ENCODE data around the gene PRKG1. TPM values are rescaled to one million over a fixed set of nuclear protein-coding genes. Genes with fewer than 3 reads are reported as not detected.
A peak's percentile ranks its signal among the peaks of the same experiment; 100 is the strongest.
"Not testable (repeated sequence)": the region's sequence is repeated elsewhere in the genome, so short reads cannot be mapped to it uniquely, and the experiment has no call there.

The PRKG1 gene
- total and polyA plus RNA-seq, 4 donors: 6.8 to 38.1 (median 15.4) TPM

GRCh38 chr10:51683031-51683691 is 608.9 kb downstream of the PRKG1 start:
- 80% methylated on average over 3 of the region's 4 CpGs for WGBS (ENCODE audit: insufficient coverage)
- Histone ChIP-seq H3K4me3 (ENCODE audit: low read depth, low read length) (no peak overlapping the region), H3K9me3 (ENCODE audit: control insufficient read depth, insufficient read depth, low read length) (no peaks in the 10 kb centered on the region), H3K36me3 (ENCODE audit: control insufficient read depth, insufficient read depth, low read length) (no peaks in the 10 kb centered on the region), H3K27me3 (ENCODE audit: control insufficient read depth, insufficient read depth, low read length) (no peaks in the 10 kb centered on the region), H3K4me1 (ENCODE audit: control insufficient read depth, insufficient read depth, low read length) (no peaks in the 10 kb centered on the region), H3K27ac (ENCODE audit: low read depth, low read length) (no peak overlapping the region)
- DNase-seq (ENCODE audit: low read depth in 4 of 6, low spot score in 6 of 6): no peak

DNA sequence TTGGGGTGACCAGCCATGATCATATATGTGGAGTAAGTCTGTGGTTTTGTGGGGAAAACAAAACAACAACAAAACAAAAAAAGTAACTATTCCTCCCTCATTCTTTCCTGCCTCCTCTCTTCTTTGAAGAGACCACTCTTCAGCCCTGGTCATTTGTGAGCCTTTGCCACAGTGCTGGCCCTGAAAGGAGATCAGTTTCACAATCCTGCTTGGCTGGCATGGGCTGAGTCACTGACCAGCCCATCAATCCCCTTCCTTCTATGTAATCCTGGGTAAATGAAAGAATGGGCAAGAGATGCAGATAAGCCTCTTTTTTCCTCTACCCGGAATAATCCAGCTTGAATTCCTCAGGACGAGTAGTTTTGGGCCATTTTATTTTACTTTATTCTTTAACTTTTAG is 611.5 kb downstream of the PRKG1 start:
- H3K27ac ChIP-seq (ENCODE audit: low read depth, low read length): no peak overlapping the region
- no CpG with 5 or more reads among the region's 2 CpGs for WGBS (ENCODE audit: insufficient coverage)
- H3K4me1 ChIP-seq (ENCODE audit: control insufficient read depth, insufficient read depth, low read length): no peaks in the 10 kb centered on the region

GRCh38 chr10:51687296-51687695 is 613.0 kb downstream of the PRKG1 start:
- H3K4me3 ChIP-seq (ENCODE audit: low read depth, low read length): no peak overlapping the region
- no peak overlapping the region for H3K27ac ChIP-seq (ENCODE audit: low read depth, low read length)
- DNase-seq (ENCODE audit: low read depth in 4 of 6, low spot score in 6 of 6): no peak
- no peaks in the 10 kb centered on the region for H3K9me3 ChIP-seq (ENCODE audit: control insufficient read depth, insufficient read depth, low read length)
- no peaks in the 10 kb centered on the region for H3K27me3 ChIP-seq (ENCODE audit: control insufficient read depth, insufficient read depth, low read length)
- H3K4me1 ChIP-seq (ENCODE audit: control insufficient read depth, insufficient read depth, low read length): no peaks in the 10 kb centered on the region
- no CpG with 5 or more reads among the region's 1 CpG for WGBS (ENCODE audit: insufficient coverage)
- no peaks in the 10 kb centered on the region for H3K36me3 ChIP-seq (ENCODE audit: control insufficient read depth, insufficient read depth, low read length)

More for the DNA sequence above, 611.5 kb downstream of the PRKG1 start:
- Histone ChIP-seq H3K4me3 (ENCODE audit: low read depth, low read length) (no peak overlapping the region), H3K9me3 (ENCODE audit: control insufficient read depth, insufficient read depth, low read length) (no peaks in the 10 kb centered on the region), H3K27me3 (ENCODE audit: control insufficient read depth, insufficient read depth, low read length) (no peaks in the 10 kb centered on the region), H3K36me3 (ENCODE audit: control insufficient read depth, insufficient read depth, low read length) (no peaks in the 10 kb centered on the region)
- no peak for DNase-seq (ENCODE audit: low read depth in 4 of 6, low spot score in 6 of 6)

DNA sequence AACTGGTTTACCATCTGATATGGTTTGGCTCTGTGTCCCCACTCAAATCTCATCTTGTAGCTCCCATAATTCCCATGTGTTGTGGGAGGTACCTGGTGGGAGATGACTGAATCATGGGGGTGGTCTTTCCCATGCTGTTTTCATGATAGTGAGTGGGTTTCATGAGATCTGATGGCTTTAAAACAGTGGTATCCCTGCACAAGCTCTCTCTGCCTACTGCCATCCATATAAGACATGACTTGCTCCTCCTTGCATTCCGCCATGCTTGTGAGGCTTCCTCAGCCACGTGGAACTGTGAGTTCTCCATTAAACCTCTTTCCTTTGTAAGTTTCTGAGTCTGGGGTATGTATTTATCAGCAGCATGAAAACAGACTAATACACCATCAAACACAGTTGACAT is 614.5 kb downstream of the PRKG1 start:
- WGBS (ENCODE audit: insufficient coverage): no CpG with 5 or more reads among the region's 2 CpGs
- not testable (repeated sequence) for H3K27me3 ChIP-seq (ENCODE audit: control insufficient read depth, insufficient read depth, low read length); H3K36me3 ChIP-seq (ENCODE audit: control insufficient read depth, insufficient read depth, low read length); H3K4me1 ChIP-seq (ENCODE audit: control insufficient read depth, insufficient read depth, low read length); H3K27ac ChIP-seq (ENCODE audit: low read depth, low read length); H3K4me3 ChIP-seq (ENCODE audit: low read depth, low read length); H3K9me3 ChIP-seq (ENCODE audit: control insufficient read depth, insufficient read depth, low read length); DNase-seq (ENCODE audit: low read depth in 4 of 6, low spot score in 6 of 6)

DNA sequence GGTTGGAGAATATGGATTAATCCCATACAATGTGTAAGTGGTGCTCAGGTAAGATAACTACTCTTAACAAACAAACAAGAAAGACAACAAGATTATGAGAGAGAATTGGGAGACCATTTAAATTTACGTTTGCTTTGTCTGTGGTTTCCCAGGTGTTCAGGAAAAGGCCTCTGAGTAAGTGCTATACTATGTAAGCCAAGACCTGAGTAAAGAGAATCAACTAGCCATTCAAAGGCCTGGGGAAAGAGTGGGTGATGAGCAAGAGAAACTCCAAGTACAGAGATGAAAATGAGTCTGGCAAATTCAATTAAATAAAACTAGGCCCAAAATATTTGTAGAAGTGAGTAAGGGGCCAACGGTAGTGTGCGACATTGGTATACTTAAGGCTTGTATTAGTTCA is 615.2 kb downstream of the PRKG1 start:
- H3K27ac ChIP-seq (ENCODE audit: low read depth, low read length): no peak overlapping the region
- no peak overlapping the region for H3K4me3 ChIP-seq (ENCODE audit: low read depth, low read length)
- H3K27me3 ChIP-seq (ENCODE audit: control insufficient read depth, insufficient read depth, low read length): no peaks in the 10 kb centered on the region
- DNase-seq (ENCODE audit: low read depth in 4 of 6, low spot score in 6 of 6): no peak
- no peaks in the 10 kb centered on the region for H3K4me1 ChIP-seq (ENCODE audit: control insufficient read depth, insufficient read depth, low read length)
- H3K9me3 ChIP-seq (ENCODE audit: control insufficient read depth, insufficient read depth, low read length): no peaks in the 10 kb centered on the region
- H3K36me3 ChIP-seq (ENCODE audit: control insufficient read depth, insufficient read depth, low read length): no peaks in the 10 kb centered on the region
- 100% methylated on average over 3 of the region's 3 CpGs for WGBS (ENCODE audit: insufficient coverage)

GRCh38 chr10:51691135-51691534 is 616.8 kb downstream of the PRKG1 start:
- DNase-seq (ENCODE audit: low read depth in 4 of 6, low spot score in 6 of 6): no peak
- WGBS (ENCODE audit: insufficient coverage): 76% methylated on average over 3 of the region's 4 CpGs
- Histone ChIP-seq H3K9me3 (ENCODE audit: control insufficient read depth, insufficient read depth, low read length) (no peaks in the 10 kb centered on the region), H3K4me3 (ENCODE audit: low read depth, low read length) (no peak overlapping the region), H3K27me3 (ENCODE audit: control insufficient read depth, insufficient read depth, low read length) (no peaks in the 10 kb centered on the region), H3K36me3 (ENCODE audit: control insufficient read depth, insufficient read depth, low read length) (no peaks in the 10 kb centered on the region), H3K27ac (ENCODE audit: low read depth, low read length) (no peak overlapping the region), H3K4me1 (ENCODE audit: control insufficient read depth, insufficient read depth, low read length) (no peaks in the 10 kb centered on the region)

GRCh38 chr10:51694086-51694768 is 619.9 kb downstream of the PRKG1 start:
- H3K27ac ChIP-seq (ENCODE audit: low read depth, low read length): no peak overlapping the region

GRCh38 chr10:51696251-51696650 is 622.0 kb downstream of the PRKG1 start:
- Histone ChIP-seq H3K27ac (ENCODE audit: low read depth, low read length) (no peak overlapping the region), H3K4me1 (ENCODE audit: control insufficient read depth, insufficient read depth, low read length) (peaks cover 15% of the 10 kb centered on the region), H3K9me3 (ENCODE audit: control insufficient read depth, insufficient read depth, low read length) (no peaks in the 10 kb centered on the region), H3K4me3 (ENCODE audit: low read depth, low read length) (no peak overlapping the region), H3K27me3 (ENCODE audit: control insufficient read depth, insufficient read depth, low read length) (no peaks in the 10 kb centered on the region), H3K36me3 (ENCODE audit: control insufficient read depth, insufficient read depth, low read length) (peaks cover 15% of the 10 kb centered on the region)
- WGBS (ENCODE audit: insufficient coverage): no CpG with 5 or more reads among the region's 1 CpG
- DNase-seq (ENCODE audit: low read depth in 4 of 6, low spot score in 6 of 6): no peak

More at GRCh38 chr10:51694086-51694768, 619.9 kb downstream of the PRKG1 start:
- Histone ChIP-seq H3K27me3 (ENCODE audit: control insufficient read depth, insufficient read depth, low read length) (no peaks in the 10 kb centered on the region), H3K4me1 (ENCODE audit: control insufficient read depth, insufficient read depth, low read length) (peaks cover 15% of the 10 kb centered on the region), H3K4me3 (ENCODE audit: low read depth, low read length) (no peak overlapping the region), H3K36me3 (ENCODE audit: control insufficient read depth, insufficient read depth, low read length) (peaks cover 15% of the 10 kb centered on the region), H3K9me3 (ENCODE audit: control insufficient read depth, insufficient read depth, low read length) (no peaks in the 10 kb centered on the region)
- peak in 1 of 6 donors; percentile 67 for DNase-seq (ENCODE audit: low read depth in 4 of 6, low spot score in 6 of 6)
- no CpG with 5 or more reads among the region's 5 CpGs for WGBS (ENCODE audit: insufficient coverage)

DNA sequence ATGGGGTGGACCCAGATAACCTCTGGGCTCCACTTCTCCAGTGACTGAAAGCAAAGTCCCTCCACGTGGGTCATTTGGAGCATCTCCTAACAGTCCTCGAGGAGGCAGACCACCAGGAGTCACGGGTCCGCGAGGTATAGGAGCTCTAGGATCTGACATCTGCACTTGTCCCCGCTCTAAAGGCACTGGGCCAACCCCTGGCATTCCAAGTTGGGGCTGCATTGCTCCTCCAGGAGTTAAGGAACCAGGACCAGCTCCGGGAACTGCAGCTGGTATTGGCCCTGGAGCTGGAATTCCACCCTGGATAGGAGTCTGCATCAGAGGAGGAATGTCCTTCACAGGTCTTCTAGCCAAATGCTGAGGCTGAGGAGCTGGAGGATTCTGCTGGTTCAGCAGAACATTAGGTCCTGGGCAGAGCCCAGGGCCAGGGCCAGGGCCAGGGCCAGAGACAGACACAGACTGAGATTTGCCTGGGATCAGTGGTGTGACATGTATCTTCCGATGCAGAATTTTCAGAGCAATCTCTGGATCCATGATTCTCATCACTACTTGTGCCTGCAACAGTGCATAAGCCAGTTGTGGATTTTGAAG is 624.3 kb downstream of the PRKG1 start:
- Histone ChIP-seq H3K36me3 (ENCODE audit: control insufficient read depth, insufficient read depth, low read length) (peaks cover 15% of the 10 kb centered on the region), H3K27ac (ENCODE audit: low read depth, low read length) (no peak overlapping the region), H3K4me3 (ENCODE audit: low read depth, low read length) (peak overlapping the region; percentile 90), H3K4me1 (ENCODE audit: control insufficient read depth, insufficient read depth, low read length) (peaks cover 15% of the 10 kb centered on the region), H3K9me3 (ENCODE audit: control insufficient read depth, insufficient read depth, low read length) (no peaks in the 10 kb centered on the region), H3K27me3 (ENCODE audit: control insufficient read depth, insufficient read depth, low read length) (no peaks in the 10 kb centered on the region)
- WGBS (ENCODE audit: insufficient coverage): 85% methylated on average over 8 of the region's 8 CpGs
- DNase-seq (ENCODE audit: low read depth in 4 of 6, low spot score in 6 of 6): no peak

DNA sequence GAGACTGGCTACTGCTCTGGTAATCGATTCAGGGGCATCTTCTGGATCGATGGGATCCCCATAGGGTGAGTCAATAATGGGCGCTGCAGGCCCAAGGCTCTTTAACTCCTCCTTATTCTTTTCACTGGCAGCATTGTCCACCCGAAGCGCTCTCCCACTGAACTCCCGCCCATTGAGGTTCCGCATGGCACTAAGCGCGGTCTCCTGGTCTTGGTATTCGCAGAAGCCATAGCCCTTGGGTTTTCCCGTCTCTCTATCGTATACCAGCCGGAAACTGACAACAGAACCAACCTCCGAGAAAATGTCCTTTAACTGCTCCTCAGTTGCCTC is 624.8 kb downstream of the PRKG1 start:
- peak overlapping the region; percentile 90 for H3K4me3 ChIP-seq (ENCODE audit: low read depth, low read length)
- 0% methylated on average over 14 of the region's 14 CpGs for WGBS (ENCODE audit: insufficient coverage)
- peak overlapping the region; percentile 99 for H3K27ac ChIP-seq (ENCODE audit: low read depth, low read length)
- peaks cover 15% of the 10 kb centered on the region for H3K36me3 ChIP-seq (ENCODE audit: control insufficient read depth, insufficient read depth, low read length)
- no peaks in the 10 kb centered on the region for H3K27me3 ChIP-seq (ENCODE audit: control insufficient read depth, insufficient read depth, low read length)
- peaks cover 15% of the 10 kb centered on the region for H3K4me1 ChIP-seq (ENCODE audit: control insufficient read depth, insufficient read depth, low read length)
- no peak for DNase-seq (ENCODE audit: low read depth in 4 of 6, low spot score in 6 of 6)
- no peaks in the 10 kb centered on the region for H3K9me3 ChIP-seq (ENCODE audit: control insufficient read depth, insufficient read depth, low read length)
